GM06990 (cell line): Measurements from ENCODE around the gene OXLD1.
A peak's percentile ranks its signal among the peaks of the same experiment; 100 is the strongest.

Source experiments
- DNase-seq: peaks from one replicate; pipeline ENCODE4 v3.0.0-alpha.2; 2011; ENCODE audit not compliant: insufficient read length; ENCODE audit errors: extremely low read depth
- H3K27me3 ChIP-seq: replicated peaks from 2 replicates; pipeline ENCODE4 v1.6.0; 2011; ENCODE audit warnings: low read length; ENCODE audit not compliant: control insufficient read depth, insufficient read depth
- H3K36me3 ChIP-seq: 2 replicates; pipeline ENCODE4 v1.5.1; 2011; ENCODE audit warnings: low read length; ENCODE audit not compliant: control insufficient read depth, insufficient read depth
- H3K4me3 ChIP-seq: replicated peaks from 2 replicates; pipeline ENCODE4 v1.5.1; 2011; ENCODE audit warnings: low read depth, mild to moderate bottlenecking, control low read depth, low read length
- TF ChIP-seq, protein P1 (sequence below): IDR thresholded peaks from 2 replicates; pipeline ENCODE4 v1.5.1; 2011; ENCODE audit warnings: low read length, control low read depth, mild to moderate bottlenecking, inconsistent platforms; ENCODE audit not compliant: insufficient read depth, poor library complexity, severe bottlenecking

OXLD1 gene

DNA sequence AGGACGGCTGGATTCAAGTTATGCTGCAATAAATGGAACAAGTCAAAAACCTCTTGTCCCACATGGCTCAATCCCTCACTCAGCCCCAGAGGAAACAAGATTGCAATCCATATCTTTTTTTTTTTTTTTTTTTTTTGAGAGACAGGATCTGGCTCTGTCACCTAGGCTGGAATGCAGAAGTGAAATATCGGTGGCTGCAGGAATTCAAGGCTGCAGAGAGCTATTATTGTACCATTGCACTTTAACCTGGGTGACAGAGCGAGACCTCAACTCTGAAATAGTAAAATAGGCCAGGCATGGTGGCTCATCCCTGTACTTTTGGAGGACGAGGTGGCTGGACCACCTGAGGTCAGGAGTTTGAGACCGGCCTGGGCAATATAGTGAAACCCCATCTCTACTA, 7.4 kb downstream of the OXLD1 start:
- Histone ChIP-seq H3K27me3 (no peaks in the 10 kb centered on the region), H3K4me3 (no peak overlapping the region), H3K36me3 (peaks cover under 1% of the 10 kb centered on the region; the same call in 1 of the 2 replicates)
- TF ChIP-seq, protein P1, sequence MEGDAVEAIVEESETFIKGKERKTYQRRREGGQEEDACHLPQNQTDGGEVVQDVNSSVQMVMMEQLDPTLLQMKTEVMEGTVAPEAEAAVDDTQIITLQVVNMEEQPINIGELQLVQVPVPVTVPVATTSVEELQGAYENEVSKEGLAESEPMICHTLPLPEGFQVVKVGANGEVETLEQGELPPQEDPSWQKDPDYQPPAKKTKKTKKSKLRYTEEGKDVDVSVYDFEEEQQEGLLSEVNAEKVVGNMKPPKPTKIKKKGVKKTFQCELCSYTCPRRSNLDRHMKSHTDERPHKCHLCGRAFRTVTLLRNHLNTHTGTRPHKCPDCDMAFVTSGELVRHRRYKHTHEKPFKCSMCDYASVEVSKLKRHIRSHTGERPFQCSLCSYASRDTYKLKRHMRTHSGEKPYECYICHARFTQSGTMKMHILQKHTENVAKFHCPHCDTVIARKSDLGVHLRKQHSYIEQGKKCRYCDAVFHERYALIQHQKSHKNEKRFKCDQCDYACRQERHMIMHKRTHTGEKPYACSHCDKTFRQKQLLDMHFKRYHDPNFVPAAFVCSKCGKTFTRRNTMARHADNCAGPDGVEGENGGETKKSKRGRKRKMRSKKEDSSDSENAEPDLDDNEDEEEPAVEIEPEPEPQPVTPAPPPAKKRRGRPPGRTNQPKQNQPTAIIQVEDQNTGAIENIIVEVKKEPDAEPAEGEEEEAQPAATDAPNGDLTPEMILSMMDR: no peak
- no peak for DNase-seq

DNA sequence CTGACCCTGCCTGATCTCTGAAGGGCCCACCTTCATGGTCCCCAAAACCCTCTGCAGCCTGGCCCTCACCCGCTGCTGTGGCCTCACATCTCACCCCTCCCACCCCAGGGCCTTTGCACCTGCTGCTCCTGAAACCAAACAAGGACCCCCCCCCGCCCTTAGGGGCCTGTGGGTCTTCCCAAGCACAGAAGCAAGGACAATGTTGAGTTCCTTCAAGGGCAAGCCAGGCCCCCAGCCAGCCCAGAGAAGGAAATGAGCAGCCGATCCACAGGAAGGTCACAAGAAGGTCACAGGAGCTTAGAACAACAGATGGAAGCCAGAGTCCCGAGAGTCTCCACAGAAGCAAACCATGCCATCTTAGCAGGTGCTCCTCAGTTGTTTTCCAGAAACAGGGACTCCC, 9.6 kb downstream of the OXLD1 start:
- H3K36me3 ChIP-seq: no peaks in the 10 kb centered on the region
- no peak overlapping the region for H3K4me3 ChIP-seq
- DNase-seq: no peak
- TF ChIP-seq, protein P1: no peak
- no peaks in the 10 kb centered on the region for H3K27me3 ChIP-seq

DNA sequence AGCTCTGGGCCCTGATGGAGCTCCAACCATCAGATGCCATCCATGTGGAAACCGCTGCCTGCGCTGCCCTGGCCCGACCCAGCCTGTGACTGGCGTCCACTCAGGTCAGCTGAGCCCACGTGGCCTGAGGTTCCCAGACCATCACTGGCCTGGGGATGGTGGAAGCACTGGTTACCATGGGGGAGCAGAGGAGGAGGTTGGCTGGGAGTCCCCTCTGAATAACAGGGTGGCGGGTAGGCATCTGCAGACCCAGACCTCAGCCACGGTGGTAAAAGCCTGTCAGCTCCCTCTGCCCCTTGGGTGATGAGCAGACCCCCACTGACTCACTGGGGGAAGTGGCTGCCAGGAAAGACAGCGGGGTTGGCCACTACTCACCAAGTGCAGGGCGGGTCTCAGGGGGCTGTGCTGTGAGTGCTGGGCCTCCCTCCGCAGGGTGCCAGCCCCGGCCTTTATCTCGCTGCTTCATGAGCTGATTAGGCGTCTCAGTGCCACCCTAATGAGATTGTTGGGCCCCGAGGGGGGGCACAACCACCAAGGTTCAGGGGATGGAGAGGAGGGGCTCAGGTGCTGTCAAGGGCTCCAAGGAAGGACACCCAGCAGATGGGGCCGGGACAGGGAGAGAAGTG, 10.2 kb downstream of the OXLD1 start, which contains the start of gene PDE6G:
Gene PDE6G, minus strand, starts transcription at position 425 of the 626 bp plus-strand sequence. CDS start 3,237 bp downstream, outside the sequence.
- DNase-seq: no peak
- no peaks in the 10 kb centered on the region for H3K36me3 ChIP-seq
- no peak within 1 kb of the TSS for H3K4me3 ChIP-seq
- H3K27me3 ChIP-seq: no peaks in the 10 kb centered on the region
- TF ChIP-seq, protein P1: no peak

DNA sequence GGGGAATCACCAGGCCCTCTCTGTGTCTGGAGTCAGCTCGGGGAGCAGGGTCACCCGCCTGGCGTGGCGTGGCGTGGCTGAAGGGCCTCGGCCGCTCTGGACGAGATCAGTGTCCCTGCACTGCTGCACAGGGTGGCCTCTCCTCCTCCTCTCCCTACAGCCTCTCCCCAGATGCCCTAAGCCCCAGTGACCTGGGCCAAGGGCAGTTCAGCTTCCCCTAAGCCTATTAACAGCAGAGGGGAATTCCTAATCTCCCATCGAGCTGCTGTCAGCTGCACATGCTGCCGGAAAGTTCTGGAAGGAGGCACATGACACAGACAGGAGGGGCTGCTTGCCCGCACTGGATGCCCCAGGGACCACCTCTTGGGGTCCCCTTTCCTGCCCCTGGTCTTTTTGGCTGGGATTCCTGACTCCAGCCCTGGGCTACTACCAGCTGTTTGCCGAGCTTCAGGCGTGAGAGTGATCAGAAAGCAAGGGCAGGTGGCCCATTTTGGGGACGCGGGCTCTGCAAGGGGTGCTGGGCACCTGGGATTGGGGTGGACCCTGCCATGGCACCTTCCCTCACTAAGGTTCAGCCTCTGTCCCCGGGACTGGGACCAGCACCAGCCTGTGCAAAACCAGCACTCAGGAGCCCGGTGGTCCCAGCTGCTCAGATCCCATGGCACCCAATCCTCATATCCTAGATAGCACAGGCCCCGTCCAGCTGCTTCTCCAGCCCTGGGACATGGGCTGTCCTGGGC, 10.9 kb downstream of the OXLD1 start:
- Histone ChIP-seq H3K27me3 (no peaks in the 10 kb centered on the region), H3K4me3 (no peak overlapping the region), H3K36me3 (no peaks in the 10 kb centered on the region)
- TF ChIP-seq, protein P1: no peak
- DNase-seq: no peak

DNA sequence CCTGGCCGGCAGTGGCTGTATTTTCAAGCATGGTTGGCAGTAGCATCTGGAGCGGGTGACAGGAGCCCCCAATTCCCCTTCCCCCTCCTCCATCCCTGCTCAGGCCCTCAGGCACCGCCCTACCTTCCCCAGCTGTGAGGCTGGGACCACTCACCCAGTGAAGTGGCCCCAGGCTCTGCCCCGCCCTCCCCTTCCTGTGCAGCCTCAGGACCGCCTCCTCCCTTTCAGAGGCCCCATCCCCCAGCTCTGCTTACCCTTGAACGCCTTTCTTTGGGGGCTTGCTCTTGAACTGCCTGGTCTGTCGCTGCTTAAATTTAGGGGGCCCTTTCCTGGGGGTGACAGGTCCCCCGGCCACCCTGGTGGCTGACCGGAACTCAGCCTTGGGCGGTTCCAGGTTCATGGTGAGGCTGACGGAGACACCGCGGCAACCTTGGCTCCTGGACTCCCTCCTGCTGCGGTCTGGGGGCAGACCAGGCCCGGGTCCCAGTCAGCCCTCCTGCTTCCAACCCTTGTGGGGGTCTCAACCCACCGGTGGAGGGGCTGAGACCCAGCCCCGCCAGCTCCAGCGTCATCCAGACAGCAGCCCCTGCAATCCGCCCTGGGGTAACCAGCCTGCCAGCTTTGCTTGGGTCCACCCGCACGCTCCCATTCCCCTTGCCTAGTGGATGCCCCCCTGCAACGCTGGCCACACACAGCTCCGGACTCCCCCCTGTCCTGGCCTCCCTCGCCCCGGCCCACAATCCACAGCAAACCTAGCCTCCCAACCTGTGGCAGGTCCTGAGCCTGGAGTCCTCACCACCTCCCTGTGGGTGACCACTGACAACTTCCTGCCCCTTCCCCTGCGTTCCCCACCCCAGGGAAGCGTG, 13.3 kb downstream of the OXLD1 start:
- TF ChIP-seq, protein P1: no peak
- peak overlapping the region; percentile 7; the same call in 1 of the 2 replicates for H3K4me3 ChIP-seq
- H3K27me3 ChIP-seq: no peaks in the 10 kb centered on the region
- no peak for DNase-seq
- H3K36me3 ChIP-seq: no peaks in the 10 kb centered on the region
